Natural killer cell (primary cell): ENCODE measurements around the gene ROBO1. TPM values are rescaled to one million over a fixed set of nuclear protein-coding genes. Genes with fewer than 3 reads are reported as not detected.

ENCODE experiments used
- ATAC-seq, 3 donors: fragments of 150-1000 bp in 2 of 3; fragments of 200-7000 bp in 1 of 3; cut with Tn5 transposase; 1 replicate in 1 of 3; 2 replicates in 2 of 3; pipeline ENCODE4 v1.10.0; 2021; ENCODE audit warnings: mild to moderate bottlenecking in 2 of 3, moderate library complexity in 2 of 3
- DNase-seq, 2 donors: peaks; one replicate each; pipeline versions ENCODE4 v3.0.0 to v3.0.0-alpha.2; 2013 to 2021; ENCODE audit warnings: mixed read lengths in 1 of 2
- H3K27ac ChIP-seq: one replicate; pipeline ENCODE4 v1.5.1; 2013; ENCODE audit warnings: mild to moderate bottlenecking, low read length
- H3K27me3 ChIP-seq: one replicate; pipeline ENCODE4 v1.6.1; 2013; ENCODE audit warnings: low read length; ENCODE audit not compliant: control insufficient read depth, insufficient read depth
- H3K36me3 ChIP-seq: one replicate; pipeline ENCODE4 v1.6.1; 2013; ENCODE audit warnings: low read length; ENCODE audit not compliant: control insufficient read depth, insufficient read depth
- H3K4me1 ChIP-seq: one replicate; pipeline ENCODE4 v1.6.1; 2013; ENCODE audit warnings: low read length; ENCODE audit not compliant: control insufficient read depth, insufficient read depth
- H3K4me3 ChIP-seq: one replicate; pipeline ENCODE4 v1.5.1; 2013; ENCODE audit warnings: low read length
- H3K9me3 ChIP-seq: one replicate; pipeline ENCODE4 v1.6.1; 2013; ENCODE audit warnings: low read length; ENCODE audit not compliant: control insufficient read depth, insufficient read depth
- H3K27ac Mint-ChIP-seq, 2 donors: one replicate each; pipeline ENCODE4 v1.8.0; 2022; ENCODE audit warnings: mild to moderate bottlenecking in 2 of 2, mixed read lengths in 2 of 2, moderate library complexity in 1 of 2
- H3K27me3 Mint-ChIP-seq, 2 donors: one replicate each; pipeline ENCODE4 v1.8.0; 2022; ENCODE audit warnings: low read depth in 2 of 2, mixed read lengths in 2 of 2
- H3K36me3 Mint-ChIP-seq: one replicate; pipeline ENCODE4 v1.8.0; 2022; ENCODE audit warnings: mixed read lengths
- H3K4me1 Mint-ChIP-seq, 2 donors: one replicate each; pipeline ENCODE4 v1.8.0; 2022; ENCODE audit warnings: mixed read lengths in 2 of 2
- H3K4me3 Mint-ChIP-seq: one replicate; pipeline ENCODE4 v1.8.0; 2022; ENCODE audit warnings: mild to moderate bottlenecking, moderate library complexity, mixed read lengths
- H3K9me3 Mint-ChIP-seq, 2 donors: one replicate each; pipeline ENCODE4 v1.8.0; 2022; ENCODE audit warnings: mixed read lengths in 2 of 2
- CTCF ChIP-seq: fragments of 200-600 bp; IDR thresholded peaks from one replicate; pipeline ENCODE4 v1.8.0; 2022; ENCODE audit warnings: antibody characterized with exemption
- WGBS: methylation state at CpG from one replicate; pipeline ENCODE4 v1.1.7; 2013; ENCODE audit warnings: missing lambda C conversion rate; ENCODE audit not compliant: insufficient coverage; 5-methylcytosine and 5-hydroxymethylcytosine counted together
- intact Hi-C: fragments of 100-400 bp; cut with micrococcal nuclease; formaldehyde crosslinking; loops from one replicate; pipeline ENCODE4 v1.14.2; 2022
- total RNA-seq, 4 donors: library from RNA; stranded (reverse); fragments of 120-200 nt in 1 of 4; gene quantifications; one replicate each; pipeline versions ENCODE4 v1.2.3 to v1.2.4, GENCODE V29; 2013 to 2022

Gene ROBO1
- total RNA-seq, 3 donors from 2014 or later (not counting 1 experiment from before 2014, with no cell fraction given) = 0.07 TPM; not detected in 2

GRCh38 chr3:79245284-79246138 lies 522.3 kb downstream of the ROBO1 start:
- Mint-ChIP-seq H3K27ac (no peak overlapping the region), H3K4me1 (no peaks in the 10 kb centered on the region), H3K9me3 (peaks cover 14 to 18% of the 10 kb centered on the region in 2 donors), H3K27me3 (no peaks in the 10 kb centered on the region), H3K36me3 (peaks cover 6% of the 10 kb centered on the region), H3K4me3 (no peak overlapping the region)
- no peak overlapping the region for H3K4me3 ChIP-seq
- intact Hi-C loops = no loop called here
- ATAC-seq = no peak
- H3K27ac ChIP-seq = no peak overlapping the region
- no CpG with 5 or more reads among the region's 1 CpG for WGBS
- DNase-seq = no peak
- no peaks in the 10 kb centered on the region for H3K9me3 ChIP-seq
- TF ChIP-seq CTCF = no peak
- H3K36me3 ChIP-seq = no peaks in the 10 kb centered on the region
- H3K4me1 ChIP-seq = no peaks in the 10 kb centered on the region
- H3K27me3 ChIP-seq = no peaks in the 10 kb centered on the region

GRCh38 chr3:79236496-79236895 lies 531.3 kb downstream of the ROBO1 start:
- no peaks in the 10 kb centered on the region for H3K9me3 ChIP-seq
- no peak overlapping the region for H3K27ac ChIP-seq
- ATAC-seq = no peak
- no peaks in the 10 kb centered on the region for H3K36me3 ChIP-seq
- H3K4me3 ChIP-seq = no peak overlapping the region
- WGBS = no CpG with 5 or more reads among the region's 1 CpG
- H3K4me1 Mint-ChIP-seq = no peaks in the 10 kb centered on the region
- no peaks in the 10 kb centered on the region for H3K27me3 Mint-ChIP-seq
- no peak overlapping the region for H3K27ac Mint-ChIP-seq
- H3K36me3 Mint-ChIP-seq = no peaks in the 10 kb centered on the region
- no peaks in the 10 kb centered on the region for H3K27me3 ChIP-seq
- intact Hi-C loops = no loop called here
- no peak overlapping the region for H3K4me3 Mint-ChIP-seq
- H3K9me3 Mint-ChIP-seq = peaks cover 13 to 30% of the 10 kb centered on the region in 2 donors
- DNase-seq = no peak
- H3K4me1 ChIP-seq = no peaks in the 10 kb centered on the region
- TF ChIP-seq CTCF = no peak

DNA sequence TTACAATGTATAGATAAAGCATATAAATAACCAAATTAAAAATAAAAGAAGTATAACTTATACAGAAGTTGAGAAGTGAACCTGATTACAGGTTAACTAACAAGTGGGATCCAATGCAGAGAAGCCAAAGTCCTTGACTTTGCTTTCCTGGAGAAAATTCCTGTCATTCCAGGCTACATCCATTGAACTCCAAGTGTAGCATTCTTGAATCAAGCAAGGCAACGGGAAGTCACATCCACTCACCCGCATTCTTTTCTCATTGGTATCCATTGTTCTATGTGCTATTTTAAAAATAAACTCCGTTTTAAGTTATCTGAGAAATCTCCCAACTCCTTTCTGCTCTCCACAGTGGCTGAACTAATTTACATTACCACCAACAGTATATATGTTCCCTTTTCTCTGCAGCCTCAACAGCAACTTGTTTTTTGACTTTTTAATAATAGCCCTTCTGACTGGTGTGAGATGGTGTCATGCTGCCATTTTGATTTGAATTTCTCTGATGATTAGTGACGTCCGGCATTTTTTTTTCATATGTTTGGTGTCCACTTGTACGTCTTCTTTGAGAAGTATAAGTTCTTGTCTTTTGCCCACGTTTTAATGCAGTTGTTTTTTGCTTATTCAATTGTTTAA lies 534.3 kb downstream of the ROBO1 start:
- intact Hi-C loops = no loop called here
- WGBS = 60% methylated on average over 7 of the region's 7 CpGs
- no peak for TF ChIP-seq CTCF
- no peak overlapping the region for H3K27ac ChIP-seq
- H3K4me3 ChIP-seq = no peak overlapping the region
- no peaks in the 10 kb centered on the region for H3K9me3 ChIP-seq
- Mint-ChIP-seq H3K4me1 (no peaks in the 10 kb centered on the region), H3K27ac (no peak overlapping the region), H3K27me3 (no peaks in the 10 kb centered on the region), H3K36me3 (no peaks in the 10 kb centered on the region), H3K4me3 (no peak overlapping the region), H3K9me3 (peaks cover 13 to 23% of the 10 kb centered on the region in 2 donors)
- ATAC-seq (no peak), DNase-seq (no peak)
- H3K27me3 ChIP-seq = no peaks in the 10 kb centered on the region
- no peaks in the 10 kb centered on the region for H3K4me1 ChIP-seq
- no peaks in the 10 kb centered on the region for H3K36me3 ChIP-seq
